NCI-H2171 (cell line): ENCODE measurements around the gene LARGE2.

ENCODE experiments used
- DNase-seq: peaks from one replicate; lab custom pipeline; 2025; lab: John Stamatoyannopoulos, UW

The LARGE2 gene

GRCh38 chr11:45917286-45917622, 5.2 kb upstream of the LARGE2 start:
- DNase-seq: no peak

GRCh38 chr11:45917623-45918330, 4.7 kb upstream of the LARGE2 start, which contains the start of gene PEX16:
Gene PEX16, minus strand, starts transcription at chr11:45917877. Its CDS starts 66 bp downstream, at chr11:45917811.
- peak; percentile 94 for DNase-seq

GRCh38 chr11:45918331-45918941, 4.0 kb upstream of the LARGE2 start:
- peak; percentile 65 for DNase-seq

- DNase-seq: no peak
These were observed 3.3 kb upstream of the LARGE2 start for GRCh38 chr11:45918962-45919675.

- no peak for DNase-seq
These were observed 2.5 kb upstream of the LARGE2 start for GRCh38 chr11:45919806-45920530.

GRCh38 chr11:45920531-45921477, 1.7 kb upstream of the LARGE2 start:
- no peak for DNase-seq

- DNase-seq: peak; percentile 67
These were observed 663 bp upstream of the LARGE2 start for GRCh38 chr11:45921561-45922424.

GRCh38 chr11:45924036-45924915, 1.8 kb downstream of the LARGE2 start:
- DNase-seq: no peak

GRCh38 chr11:45924927-45925326, 2.5 kb downstream of the LARGE2 start:
- no peak for DNase-seq

- no peak for DNase-seq
These were observed 3.1 kb downstream of the LARGE2 start for GRCh38 chr11:45925550-45925949.

- DNase-seq: no peak
These were observed 3.5 kb downstream of the LARGE2 start for GRCh38 chr11:45926001-45926401.

GRCh38 chr11:45926536-45927331, 4.3 kb downstream of the LARGE2 start:
- no peak for DNase-seq

- no peak for DNase-seq
These were observed 4.9 kb downstream of the LARGE2 start for GRCh38 chr11:45927332-45927683.

GRCh38 chr11:45927684-45928413, 5.4 kb downstream of the LARGE2 start:
- DNase-seq: no peak

GRCh38 chr11:45928535-45929215, 6.2 kb downstream of the LARGE2 start:
- no peak for DNase-seq

- DNase-seq: no peak
These were observed 7.1 kb downstream of the LARGE2 start for GRCh38 chr11:45929486-45930030.
